GM12878 (cell line): ENCODE data around the gene FAM156A. TPM values are rescaled to one million over a fixed set of nuclear protein-coding genes. Genes with fewer than 3 reads are reported as not detected.

ENCODE experiments used
- ASH2L ChIP-seq: fragments of 300-600, 200-600 bp; sonication (generic); IDR thresholded peaks from 2 replicates; pipeline ENCODE4 v1.6.1; 2017; ENCODE audit warnings: low read depth, mild to moderate bottlenecking, borderline replicate concordance
- CBX3 ChIP-seq: fragments of 200-600 bp; sonication (generic); IDR thresholded peaks from 2 replicates; pipeline ENCODE4 v1.6.1; 2016; ENCODE audit warnings: low read depth, borderline replicate concordance
- CBX5 ChIP-seq: sonication (generic); IDR thresholded peaks from 2 replicates; pipeline ENCODE4 v1.6.1; 2016; ENCODE audit warnings: low read depth, moderate library complexity, mild to moderate bottlenecking, inconsistent platforms
- DPF2 ChIP-seq: fragments of 450-650 bp; IDR thresholded peaks from 2 replicates; pipeline ENCODE4 v1.6.1; 2017; ENCODE audit warnings: mild to moderate bottlenecking
- E2F4 ChIP-seq: IDR thresholded peaks from 2 replicates; pipeline ENCODE4 v1.6.1; 2012; ENCODE audit warnings: low read depth, low read length, improper control_type of control experiment
- HDGF ChIP-seq: fragments of 450-650 bp; IDR thresholded peaks from 2 replicates; pipeline ENCODE4 v1.6.1; 2016; ENCODE audit warnings: antibody characterized with exemption
- IKZF2 ChIP-seq, 2 experiments: fragments of 450-650 bp; IDR thresholded peaks; 2 replicates each; pipeline ENCODE4 v1.6.1; 2017; ENCODE audit warnings: mild to moderate bottlenecking in 2 of 2, moderate library complexity in 2 of 2
- KAT2A ChIP-seq: conservative IDR thresholded peaks from 2 replicates; pipeline ENCODE4 v1.6.1; 2011; ENCODE audit warnings: low read depth, low read length; ENCODE audit not compliant: control insufficient read depth
- NFIC ChIP-seq: IDR thresholded peaks from 2 replicates; pipeline ENCODE4 v1.6.1; 2012; ENCODE audit warnings: low read depth, mild to moderate bottlenecking, inconsistent platforms, low read length, moderate library complexity
- NFXL1 ChIP-seq: fragments of 450-650 bp; IDR thresholded peaks from 2 replicates; pipeline ENCODE4 v1.6.1; 2017; ENCODE audit warnings: antibody characterized with exemption, mild to moderate bottlenecking, borderline replicate concordance
- PBX3 ChIP-seq: IDR thresholded peaks from 2 replicates; pipeline ENCODE4 v1.6.1; 2011; ENCODE audit warnings: mild to moderate bottlenecking, low read depth, low read length, moderate library complexity; ENCODE audit not compliant: insufficient replicate concordance
- PRDM15 ChIP-seq: fragments of 450-650 bp; formaldehyde crosslinking; IDR thresholded peaks from 2 replicates; pipeline ENCODE4 v1.4.0; 2020; ENCODE audit warnings: mild to moderate bottlenecking, moderate library complexity
- RAD21 ChIP-seq: IDR thresholded peaks from 2 replicates; pipeline ENCODE4 v1.6.1; 2011; ENCODE audit warnings: mild to moderate bottlenecking, low read depth, low read length, moderate library complexity; ENCODE audit not compliant: insufficient read depth
- RCOR1 ChIP-seq: conservative IDR thresholded peaks from 2 replicates; pipeline ENCODE4 v1.6.1; 2012; ENCODE audit warnings: low read depth, low read length, improper control_type of control experiment
- RELB ChIP-seq: fragments of 450-650 bp; IDR thresholded peaks from 2 replicates; pipeline ENCODE4 v1.6.1; 2017; ENCODE audit warnings: low read depth, mild to moderate bottlenecking, moderate library complexity
- STAT3 ChIP-seq: IDR thresholded peaks from 2 replicates; pipeline ENCODE4 v1.6.1; 2011; ENCODE audit warnings: low read depth, low read length, improper control_type of control experiment
- TAF1 ChIP-seq: IDR thresholded peaks from 2 replicates; pipeline ENCODE4 v1.6.1; 2011; ENCODE audit warnings: mild to moderate bottlenecking, low read depth, low read length, borderline replicate concordance
- polyA plus RNA-seq, 11 experiments: library from polyadenylated mRNA; depleted of rRNA in 4 of 11; unstranded in 6 of 11; stranded (reverse) in 5 of 11; fragments of >200 nt; fragmentation: Nextera tagmentation in 4 of 11; fragmentation: Illumina TruSeq in 1 of 11; extraction: Ambion mirVana in 4 of 11; extraction: Trizol in 1 of 11; gene quantifications; 1 replicate in 1 of 11; 2 replicates in 10 of 11; pipeline versions ENCODE4 v1.2.1 to v1.2.3, GENCODE V29; 2011 to 2016; ENCODE audit warnings: inconsistent platforms in 2 of 11, missing spikeins in 2 of 11, low read depth in 1 of 11
- total RNA-seq, 4 experiments: library from RNA; depleted of rRNA in 3 of 4; stranded (reverse); fragments of >200 nt in 3 of 4; fragmentation: Illumina TruSeq in 1 of 4; extraction: Trizol in 1 of 4; gene quantifications; 2 replicates each; pipeline versions ENCODE4 v1.2.1 to v1.2.3, GENCODE V29; 2013 to 2021
- TF ChIP-seq, protein P1 (sequence below): fragments of 450-650 bp; formaldehyde crosslinking; IDR thresholded peaks from 2 replicates; pipeline ENCODE4 v1.5.0; 2022; ENCODE audit warnings: mild to moderate bottlenecking, missing genetic modification characterization

Gene FAM156A
- total and polyA plus RNA-seq, 10 of the 15 experiments (the other 5 are each of a cell fraction or from before 2014, with no cell fraction given): 2.9 to 25.2 (median 16.3) TPM

DNA sequence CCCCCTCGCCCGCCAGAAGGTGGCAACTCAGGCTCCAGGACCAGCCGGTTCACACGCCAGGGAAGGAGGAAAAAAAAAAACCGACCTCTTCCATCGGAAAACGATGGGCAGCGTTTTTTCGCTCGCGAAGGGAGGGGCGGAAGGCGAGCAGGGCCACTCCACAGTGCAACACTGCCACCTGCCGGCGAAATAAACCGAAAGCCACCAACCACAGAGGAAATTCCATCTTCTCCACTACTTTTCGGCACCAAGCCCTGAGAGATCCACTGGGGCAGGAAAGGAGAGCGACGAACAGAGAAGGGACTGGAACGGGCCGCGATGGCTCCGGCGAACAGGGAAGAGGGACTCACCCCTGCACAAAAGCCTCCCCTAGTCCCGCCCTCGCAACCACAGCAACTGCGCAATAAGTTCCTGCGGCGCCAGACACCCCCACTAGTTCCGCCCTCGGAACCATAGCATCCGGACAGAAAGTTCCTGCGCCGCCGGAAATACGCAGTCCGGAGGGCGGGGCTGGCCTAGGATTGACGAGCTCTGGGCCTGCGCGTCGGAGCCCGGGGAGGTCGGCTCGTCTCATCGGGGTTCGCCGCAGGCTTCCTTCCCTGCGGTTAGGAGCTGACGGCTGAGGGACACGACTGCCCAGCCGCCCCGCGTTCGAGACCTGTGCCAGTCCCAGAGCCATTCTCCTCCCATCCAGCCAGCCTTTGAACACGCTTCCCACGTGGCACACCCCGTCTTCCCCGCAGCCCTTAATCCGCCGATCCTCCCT, 23.4 kb downstream of the FAM156A start (continued):
- 0 out of 2 replicates have a peak, but pooled peaks have one; percentile 34 for TF ChIP-seq TAF1
- TF ChIP-seq, protein P1, sequence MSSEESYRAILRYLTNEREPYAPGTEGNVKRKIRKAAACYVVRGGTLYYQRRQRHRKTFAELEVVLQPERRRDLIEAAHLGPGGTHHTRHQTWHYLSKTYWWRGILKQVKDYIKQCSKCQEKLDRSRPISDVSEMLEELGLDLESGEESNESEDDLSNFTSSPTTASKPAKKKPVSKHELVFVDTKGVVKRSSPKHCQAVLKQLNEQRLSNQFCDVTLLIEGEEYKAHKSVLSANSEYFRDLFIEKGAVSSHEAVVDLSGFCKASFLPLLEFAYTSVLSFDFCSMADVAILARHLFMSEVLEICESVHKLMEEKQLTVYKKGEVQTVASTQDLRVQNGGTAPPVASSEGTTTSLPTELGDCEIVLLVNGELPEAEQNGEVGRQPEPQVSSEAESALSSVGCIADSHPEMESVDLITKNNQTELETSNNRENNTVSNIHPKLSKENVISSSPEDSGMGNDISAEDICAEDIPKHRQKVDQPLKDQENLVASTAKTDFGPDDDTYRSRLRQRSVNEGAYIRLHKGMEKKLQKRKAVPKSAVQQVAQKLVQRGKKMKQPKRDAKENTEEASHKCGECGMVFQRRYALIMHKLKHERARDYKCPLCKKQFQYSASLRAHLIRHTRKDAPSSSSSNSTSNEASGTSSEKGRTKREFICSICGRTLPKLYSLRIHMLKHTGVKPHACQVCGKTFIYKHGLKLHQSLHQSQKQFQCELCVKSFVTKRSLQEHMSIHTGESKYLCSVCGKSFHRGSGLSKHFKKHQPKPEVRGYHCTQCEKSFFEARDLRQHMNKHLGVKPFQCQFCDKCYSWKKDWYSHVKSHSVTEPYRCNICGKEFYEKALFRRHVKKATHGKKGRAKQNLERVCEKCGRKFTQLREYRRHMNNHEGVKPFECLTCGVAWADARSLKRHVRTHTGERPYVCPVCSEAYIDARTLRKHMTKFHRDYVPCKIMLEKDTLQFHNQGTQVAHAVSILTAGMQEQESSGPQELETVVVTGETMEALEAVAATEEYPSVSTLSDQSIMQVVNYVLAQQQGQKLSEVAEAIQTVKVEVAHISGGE (CRISPR knock-in tag): no peak
- TF ChIP-seq CBX5: no peak; the same call in none of the 2 replicates
- peak; percentile 79 for TF ChIP-seq PBX3
- TF ChIP-seq PRDM15 (CRISPR knock-in tag): no peak
- no peak for TF ChIP-seq DPF2
- no peak for TF ChIP-seq E2F4
- TF ChIP-seq KAT2A: no peak
- peak; percentile 78; the same call in 1 of the 2 replicates for TF ChIP-seq STAT3
- no peak for TF ChIP-seq ASH2L
- TF ChIP-seq CBX3: no peak
- TF ChIP-seq RCOR1: no peak
- peak; percentile 79 for TF ChIP-seq NFIC
- TF ChIP-seq RELB: peak; percentile 96
- TF ChIP-seq IKZF2 (IDR thresholded peaks at IDR 0.05): peak; percentile 87 to 90; a peak in 3 of 4 replicates
- peak; percentile 90 for TF ChIP-seq RAD21
- TF ChIP-seq HDGF: 0 out of 2 replicates have a peak, but pooled peaks have one; percentile 78
- TF ChIP-seq NFXL1: no peak
